ENCODE measurements around the gene MUCL3.

DNA sequence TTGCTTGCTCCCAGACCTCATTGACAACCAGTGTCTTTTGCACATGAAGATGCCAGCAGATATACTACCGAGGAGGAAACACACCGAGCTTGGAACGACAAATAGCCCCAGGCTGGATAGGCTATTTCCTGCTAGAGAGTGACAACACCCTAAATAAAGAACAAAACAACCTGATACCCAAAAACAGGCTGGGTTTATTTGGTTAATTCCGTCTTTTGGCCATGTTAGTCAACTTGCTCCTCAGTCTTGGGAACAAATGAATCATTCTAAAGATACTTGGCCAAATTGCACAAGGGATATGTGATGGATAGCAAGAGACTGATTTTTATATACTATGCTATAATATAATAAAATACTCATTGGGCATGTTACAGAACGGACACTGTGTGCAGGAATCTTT is 58.0 kb downstream of the MUCL3 start:
- TF ChIP-seq CTCF (IDR thresholded peaks at IDR 0.05) (no peak), POLR2A (IDR thresholded peaks at IDR 0.05) (no peak)
